Heart left ventricle (tissue), 16 donors: ENCODE data around the gene SKA2. TPM values are rescaled to one million over a fixed set of nuclear protein-coding genes. Genes with fewer than 3 reads are reported as not detected.
"Not testable (repeated sequence)": the region's sequence is repeated elsewhere in the genome, so short reads cannot be mapped to it uniquely, and the experiment has no call there.

Experiments used
- ATAC-seq, 4 donors: fragments of 200-7000 bp; cut with Tn5 transposase; one replicate each; pipeline ENCODE4 v1.9.1; 2020 to 2022; ENCODE audit warnings: moderate library complexity in 4 of 4, mild to moderate bottlenecking in 3 of 4, moderate number of reproducible peaks in 1 of 4
- DNase-seq, 5 donors: peaks; one replicate each; pipeline ENCODE4 v3.0.0-alpha.2; 2020
- H3K27ac ChIP-seq, 12 donors: fragments of 200-600 bp; sonication (generic) in 4 of 12; one replicate each; pipeline versions ENCODE4 v1.5.0 to v1.8.0; 2016 to 2022; ENCODE audit warnings: mild to moderate bottlenecking in 2 of 12
- H3K27me3 ChIP-seq, 9 donors: fragments of 200-600 bp; sonication (generic) in 2 of 9; one replicate each; pipeline versions ENCODE4 v1.5.1 to v1.8.0; 2016 to 2022; ENCODE audit warnings: mild to moderate bottlenecking in 3 of 9
- H3K36me3 ChIP-seq, 9 donors: fragments of 200-600 bp; sonication (generic) in 2 of 9; one replicate each; pipeline versions ENCODE4 v1.5.0 to v1.8.0; 2018 to 2022; ENCODE audit warnings: mild to moderate bottlenecking in 2 of 9
- H3K4me1 ChIP-seq, 12 donors: fragments of 200-600 bp; sonication (generic) in 4 of 12; one replicate each; pipeline versions ENCODE4 v1.5.0 to v1.8.0; 2016 to 2022; ENCODE audit warnings: mild to moderate bottlenecking in 3 of 12
- H3K4me3 ChIP-seq, 12 donors: fragments of 200-600 bp; sonication (generic) in 4 of 12; one replicate each; pipeline versions ENCODE4 v1.5.0 to v1.8.0; 2017 to 2022; ENCODE audit warnings: mild to moderate bottlenecking in 9 of 12, moderate library complexity in 4 of 12
- H3K9me3 ChIP-seq, 12 donors: fragments of 200-600 bp; sonication (generic) in 4 of 12; one replicate each; pipeline versions ENCODE4 v1.5.0 to v1.8.0; 2016 to 2022; ENCODE audit warnings: mild to moderate bottlenecking in 1 of 12
- CTCF ChIP-seq, 12 donors: fragments of 200-600 bp; sonication (generic) in 4 of 12; IDR thresholded peaks; one replicate each; pipeline versions ENCODE4 v1.5.0 to v1.8.0; 2018 to 2022; ENCODE audit warnings: antibody characterized with exemption in 12 of 12, mild to moderate bottlenecking in 5 of 12
- POLR2A ChIP-seq, 2 donors: fragments of 450-650 bp; IDR thresholded peaks; one replicate each; pipeline ENCODE4 v1.6.1; 2017; ENCODE audit warnings: antibody characterized with exemption in 2 of 2, mild to moderate bottlenecking in 2 of 2, moderate library complexity in 2 of 2
- WGBS, 4 donors: extraction: QIAGEN DNeasy Blood & Tissue Kit in 2 of 4; methylation state at CpG; one replicate each; pipeline versions ENCODE4 v1.1.5 to v1.1.7; 2013 to 2018; 5-methylcytosine and 5-hydroxymethylcytosine counted together
- intact Hi-C, 10 donors: fragments of 100-400 bp; cut with DNase I; formaldehyde crosslinking; loops; one replicate each; pipeline versions ENCODE4 v1.11.1 to v1.14.2; 2022
- polyA plus RNA-seq, 2 donors: library from polyadenylated mRNA; stranded (reverse); fragments of 200-250 nt; gene quantifications; one replicate each; pipeline ENCODE4 v1.2.3, GENCODE V29; 2013
- total RNA-seq, 9 donors: library from RNA; depleted of rRNA in 2 of 9; stranded (reverse); fragments of >200 nt in 2 of 9; fragmentation: NEBNext Ultra II Directional in 3 of 9; extraction: Animal tissue kit (Norgen Biotek cat#: 25700) in 3 of 9; gene quantifications; one replicate each; pipeline versions ENCODE4 v1.1.0 to v1.2.4, GENCODE V29; 2016 to 2023
- donor health status: ischemic (EF 13 %, LVEDD 7.1; RV severe dilation, severe dysfunction).
- donor health status: healthy with polysubstance abuse.
- donor health status: DM: no; HTN: yes; CAD: no.
- donor health status: DM: no; HTN: no; CAD: no.
- donor health status: ischemic (EF 25% LVEDD 6.9; RV normal size, moderate dysfunction).
- donor health status: ischemic (EF 25% LVEDD 5.7; RV mildly dilated, moderate dysfunction).
- donor health status: healthy.
- donor health status: DM: yes; HTN: yes; CAD: no.
- donor health status: ischemic (EF 35%, LVEDD 5.7; RV mildly dilated, moderate dysfunction).
- donor health status: nonischemic (EF 11% LVEDD 7.7; RV severe dilation, severe dysfunction).
- donor health status: DM: yes; HTN: yes; CAD: no.
- donor health status: PGD.
- donor health status: ischemic (EF 29% LVEDD 5.4; RV normal size, mild dysfunction).
- donor health status: nonischemic (EF 23%, LVEDD 6.1; RV moderate dilation, normal function).

SKA2 gene
- total and polyA plus RNA-seq, 11 donors: 23.7 to 52.3 (median 39.1) TPM

GRCh38 chr17:59097876-59098275 lies 57.1 kb downstream of the SKA2 start:
- H3K9me3 ChIP-seq: peaks cover 0 to 7% (median 0%) of the 10 kb centered on the region in 12 donors
- TF ChIP-seq POLR2A (IDR thresholded peaks at IDR 0.05): no peak
- TF ChIP-seq CTCF (IDR thresholded peaks at IDR 0.05): no peak
- DNase-seq (no peak), ATAC-seq (no peak)
- no peak overlapping the region for H3K27ac ChIP-seq
- intact Hi-C loops: no loop called here
- peaks cover 0 to 36% (median 12%) of the 10 kb centered on the region in 9 donors for H3K36me3 ChIP-seq
- no peaks in the 10 kb centered on the region for H3K27me3 ChIP-seq
- H3K4me3 ChIP-seq: no peak overlapping the region
- peaks cover 0 to 23% (median 15%) of the 10 kb centered on the region in 12 donors for H3K4me1 ChIP-seq

GRCh38 chr17:59094861-59095530 lies 60.0 kb downstream of the SKA2 start:
- intact Hi-C loops: no loop called here
- H3K27ac ChIP-seq: peak overlapping the region in 1 of 12 donors; percentile 13
- peaks cover 0 to 7% (median 0%) of the 10 kb centered on the region in 12 donors for H3K9me3 ChIP-seq
- peaks cover 0 to 22% (median 3%) of the 10 kb centered on the region in 9 donors for H3K36me3 ChIP-seq
- no peak overlapping the region for H3K4me3 ChIP-seq
- no peak for TF ChIP-seq CTCF (IDR thresholded peaks at IDR 0.05)
- no peak for TF ChIP-seq POLR2A (IDR thresholded peaks at IDR 0.05)
- H3K4me1 ChIP-seq: peaks cover 0 to 26% (median 16%) of the 10 kb centered on the region in 12 donors
- ATAC-seq: no peak
- 85 to 90% (median 86%) methylated on average over 6 of the region's 6 CpGs for WGBS, 4 donors
- no peaks in the 10 kb centered on the region for H3K27me3 ChIP-seq
- no peak for DNase-seq

- intact Hi-C loops: no loop called here
- Histone ChIP-seq H3K36me3 (peaks cover 0 to 24% (median 12%) of the 10 kb centered on the region in 9 donors), H3K9me3 (peaks cover 0 to 7% (median 0%) of the 10 kb centered on the region in 12 donors), H3K4me1 (peaks cover 0 to 26% (median 16%) of the 10 kb centered on the region in 12 donors), H3K27me3 (no peaks in the 10 kb centered on the region), H3K27ac (peak overlapping the region in 11 of 12 donors; percentile 14 to 52 (median 36)), H3K4me3 (peak overlapping the region in 4 of 12 donors; percentile 5 to 24 (median 10))
- TF ChIP-seq CTCF (IDR thresholded peaks at IDR 0.05) (no peak), POLR2A (IDR thresholded peaks at IDR 0.05) (no peak)
- peak; percentile 35 to 88 (median 72) for ATAC-seq
- DNase-seq: peak in 4 of 5 donors; percentile 33 to 71 (median 52)
- 15 to 29% (median 17%) methylated on average over 8 of the region's 8 CpGs for WGBS, 4 donors
Measured at GRCh38 chr17:59093702-59094231, 61.2 kb downstream of the SKA2 start.

- Histone ChIP-seq H3K27ac (peak overlapping the region in 11 of 12 donors; percentile 14 to 52 (median 36)), H3K36me3 (peaks cover 0 to 28% (median 17%) of the 10 kb centered on the region in 9 donors), H3K9me3 (peaks cover 0 to 7% (median 0%) of the 10 kb centered on the region in 12 donors), H3K4me3 (peak overlapping the region in 4 of 12 donors; percentile 5 to 24 (median 10)), H3K27me3 (no peaks in the 10 kb centered on the region), H3K4me1 (peaks cover 0 to 26% (median 16%) of the 10 kb centered on the region in 12 donors)
- no peak for TF ChIP-seq CTCF (IDR thresholded peaks at IDR 0.05)
- no peak for TF ChIP-seq POLR2A (IDR thresholded peaks at IDR 0.05)
- intact Hi-C loops: no loop called here
- ATAC-seq (peak in 1 of 4 donors; percentile 40), DNase-seq (no peak)
- 25 to 30% (median 28%) methylated on average over 4 of the region's 4 CpGs for WGBS, 4 donors
Measured at GRCh38 chr17:59093145-59093701, 61.8 kb downstream of the SKA2 start.

GRCh38 chr17:59090593-59090992 lies 64.4 kb downstream of the SKA2 start:
- H3K4me3 ChIP-seq, ATAC-seq, H3K9me3 ChIP-seq, H3K27ac ChIP-seq, DNase-seq, H3K27me3 ChIP-seq, intact Hi-C loops: not testable (repeated sequence)
- Histone ChIP-seq H3K4me1 (peaks cover 0 to 26% (median 16%) of the 10 kb centered on the region in 12 donors), H3K36me3 (peaks cover 0 to 45% (median 35%) of the 10 kb centered on the region in 9 donors)
- 86 to 95% (median 92%) methylated on average over 12 of the region's 12 CpGs for WGBS, 4 donors
